Right lobe of liver (tissue), 6 donors: ENCODE measurements around the gene LGALS8. TPM values are rescaled to one million over a fixed set of nuclear protein-coding genes. Genes with fewer than 3 reads are reported as not detected.
"Not testable (repeated sequence)": the region's sequence is repeated elsewhere in the genome, so short reads cannot be mapped to it uniquely, and the experiment has no call there.

Experiments
- ATAC-seq, 4 donors: fragments of 200-7000 bp; cut with Tn5 transposase; one replicate each; pipeline ENCODE4 v1.9.1; 2020; ENCODE audit warnings: mild to moderate bottlenecking in 4 of 4, moderate library complexity in 4 of 4
- DNase-seq, 3 donors: peaks; one replicate each; pipeline ENCODE4 v3.0.0-alpha.2; 2020
- H3K27ac ChIP-seq, 3 donors: fragments of 200-600 bp; one replicate each; pipeline ENCODE4 v1.8.0; 2022
- H3K27me3 ChIP-seq, 2 donors: fragments of 200-600 bp; one replicate each; pipeline ENCODE4 v1.8.0; 2022
- H3K36me3 ChIP-seq, 4 donors: fragments of 200-600 bp; sonication (generic) in 1 of 4; one replicate each; pipeline versions ENCODE4 v1.5.1 to v1.8.0; 2017 to 2022; ENCODE audit warnings: control low read depth in 1 of 4
- H3K4me1 ChIP-seq, 4 donors: fragments of 200-600 bp; sonication (generic) in 1 of 4; one replicate each; pipeline versions ENCODE4 v1.5.1 to v1.8.0; 2017 to 2022; ENCODE audit warnings: control low read depth in 1 of 4
- H3K4me3 ChIP-seq, 3 donors: fragments of 200-600 bp; one replicate each; pipeline ENCODE4 v1.8.0; 2022
- H3K9me3 ChIP-seq, 4 donors: fragments of 200-600 bp; sonication (generic) in 1 of 4; one replicate each; pipeline versions ENCODE4 v1.5.1 to v1.8.0; 2017 to 2022; ENCODE audit warnings: control low read depth in 1 of 4
- POLR2A ChIP-seq: fragments of 450-650 bp; IDR thresholded peaks from one replicate; pipeline ENCODE4 v1.6.1; 2017; ENCODE audit warnings: antibody characterized with exemption, mild to moderate bottlenecking
- WGBS: methylation state at CpG from one replicate; pipeline ENCODE4 v1.1.6; 2018; ENCODE audit warnings: low coverage, low lambda C conversion rate; ENCODE audit not compliant: insufficient coverage; ENCODE audit errors: missing lambda C conversion rate; 5-methylcytosine and 5-hydroxymethylcytosine counted together
- intact Hi-C, 2 donors: fragments of 100-400 bp; cut with DNase I; formaldehyde crosslinking; loops; one replicate each; pipeline versions ENCODE4 v1.11.2 to v1.14.1; 2022
- total RNA-seq, 6 experiments: library from RNA; depleted of rRNA in 2 of 6; stranded (reverse); fragments of >200 nt in 2 of 6; fragmentation: NEBNext Ultra II Directional in 3 of 6; extraction: Animal tissue kit (Norgen Biotek cat#: 25700) in 3 of 6; gene quantifications; one replicate each; pipeline versions ENCODE4 v1.1.0 to v1.2.4, GENCODE V29; 2016 to 2023
- TF ChIP-seq, protein P1 (sequence below), 4 donors: fragments of 200-600 bp in 3 of 4; fragments of 450-650 bp in 1 of 4; IDR thresholded peaks; one replicate each; pipeline versions ENCODE4 v1.5.1 to v1.8.0; 2016 to 2022; ENCODE audit warnings: antibody characterized with exemption in 4 of 4, mild to moderate bottlenecking in 2 of 4
- donor health status: DM: no; HTN: yes; CAD: no.
- donor health status: DM: no; HTN: no; CAD: no.
- donor health status: DM: no; HTN: no; CAD: no.
- donor health status: DM: no; HTN: yes; CAD: no.
- donor health status: DM: no; HTN: yes; CAD: no.

The LGALS8 gene
- total RNA-seq, 6 experiments from 2014 or later, result 30.4 to 69.3 (median 42.3) TPM

- ATAC-seq, result no peak
- 68% methylated on average over 4 of the region's 4 CpGs for WGBS
- TF ChIP-seq POLR2A, result no peak
- TF ChIP-seq, protein P1, sequence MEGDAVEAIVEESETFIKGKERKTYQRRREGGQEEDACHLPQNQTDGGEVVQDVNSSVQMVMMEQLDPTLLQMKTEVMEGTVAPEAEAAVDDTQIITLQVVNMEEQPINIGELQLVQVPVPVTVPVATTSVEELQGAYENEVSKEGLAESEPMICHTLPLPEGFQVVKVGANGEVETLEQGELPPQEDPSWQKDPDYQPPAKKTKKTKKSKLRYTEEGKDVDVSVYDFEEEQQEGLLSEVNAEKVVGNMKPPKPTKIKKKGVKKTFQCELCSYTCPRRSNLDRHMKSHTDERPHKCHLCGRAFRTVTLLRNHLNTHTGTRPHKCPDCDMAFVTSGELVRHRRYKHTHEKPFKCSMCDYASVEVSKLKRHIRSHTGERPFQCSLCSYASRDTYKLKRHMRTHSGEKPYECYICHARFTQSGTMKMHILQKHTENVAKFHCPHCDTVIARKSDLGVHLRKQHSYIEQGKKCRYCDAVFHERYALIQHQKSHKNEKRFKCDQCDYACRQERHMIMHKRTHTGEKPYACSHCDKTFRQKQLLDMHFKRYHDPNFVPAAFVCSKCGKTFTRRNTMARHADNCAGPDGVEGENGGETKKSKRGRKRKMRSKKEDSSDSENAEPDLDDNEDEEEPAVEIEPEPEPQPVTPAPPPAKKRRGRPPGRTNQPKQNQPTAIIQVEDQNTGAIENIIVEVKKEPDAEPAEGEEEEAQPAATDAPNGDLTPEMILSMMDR (IDR thresholded peaks at IDR 0.05), result no peak
- intact Hi-C loops, result loop anchor here in 1 of 2 donors (10.0 kb wide), 1 partner anchor 372 kb away; no protein-coding TSS in a partner anchor
- Histone ChIP-seq H3K4me3 (no peak overlapping the region), H3K9me3 (no peaks in the 10 kb centered on the region), H3K36me3 (no peaks in the 10 kb centered on the region), H3K27me3 (no peaks in the 10 kb centered on the region), H3K4me1 (no peaks in the 10 kb centered on the region), H3K27ac (no peak overlapping the region)
- no peak for DNase-seq
These were observed 37.3 kb upstream of the LGALS8 start for GRCh38 chr1:236486356-236487002.

DNA sequence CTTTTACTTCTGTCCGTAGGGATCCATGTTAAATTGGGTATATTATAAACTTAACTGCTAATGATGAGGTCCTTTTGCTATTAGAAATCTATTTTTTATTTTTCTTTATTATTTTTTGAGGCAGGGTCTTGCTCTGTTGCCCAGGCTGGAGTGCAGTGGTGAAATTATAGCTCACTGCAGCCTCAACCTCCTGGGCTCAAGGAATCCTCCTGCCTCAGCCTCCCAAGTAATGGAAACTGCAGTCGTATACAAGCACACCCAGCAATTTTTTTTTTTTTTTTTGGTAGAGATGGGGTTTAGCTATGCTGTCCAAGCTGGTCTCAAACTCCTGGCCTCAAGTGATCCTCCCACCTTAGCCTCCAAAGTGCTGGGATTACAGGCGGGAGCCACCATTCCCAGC is 34.6 kb upstream of the LGALS8 start:
- not testable (repeated sequence) for H3K27me3 ChIP-seq, H3K27ac ChIP-seq, H3K36me3 ChIP-seq, H3K9me3 ChIP-seq, DNase-seq, H3K4me1 ChIP-seq, H3K4me3 ChIP-seq, ATAC-seq
- 90% methylated on average over 3 of the region's 3 CpGs for WGBS
- intact Hi-C loops, result loop anchor here in 1 of 2 donors (10.0 kb wide), 1 partner anchor 374 kb away; no protein-coding TSS in a partner anchor

DNA sequence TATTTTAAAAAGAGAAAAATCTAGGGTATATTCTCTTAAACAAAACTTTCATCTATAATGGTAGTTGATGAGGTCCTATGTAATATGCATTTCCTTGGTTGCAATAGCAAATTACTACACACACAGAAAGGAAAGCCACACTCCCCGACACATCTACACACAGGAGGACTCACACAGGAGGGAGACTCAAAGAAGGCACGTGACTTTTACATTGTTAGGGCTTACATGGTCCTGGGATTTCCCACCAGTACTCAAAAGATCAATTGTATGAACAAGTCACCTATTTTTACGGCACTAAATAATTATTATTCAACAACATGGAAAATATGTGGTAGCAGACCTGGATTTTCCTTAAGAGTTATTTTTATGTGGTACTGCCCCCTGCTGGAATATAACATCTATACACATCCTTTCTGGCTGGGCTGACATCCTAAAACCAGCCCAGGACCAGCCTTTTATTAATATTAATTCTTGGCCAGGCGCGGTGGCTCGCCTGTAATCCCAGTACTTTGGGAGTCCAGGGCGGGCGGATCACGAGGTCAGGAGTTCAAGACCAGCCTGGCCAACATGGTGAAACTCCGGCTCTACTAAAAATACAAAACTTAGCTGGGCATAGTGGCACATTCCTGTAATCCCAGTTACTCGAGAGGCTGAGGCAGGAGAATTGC is 33.9 kb upstream of the LGALS8 start:
- 11% methylated on average over 11 of the region's 11 CpGs for WGBS
- H3K27ac ChIP-seq, result peak overlapping the region in 2 of 3 donors; percentile 44 to 50
- no peaks in the 10 kb centered on the region for H3K9me3 ChIP-seq
- peak; percentile 53 to 71 (median 68) for DNase-seq
- TF ChIP-seq, protein P1 (IDR thresholded peaks at IDR 0.05), result peak; percentile 66 to 77 (median 72)
- TF ChIP-seq POLR2A, result no peak
- H3K4me1 ChIP-seq, result no peaks in the 10 kb centered on the region
- H3K36me3 ChIP-seq, result no peaks in the 10 kb centered on the region
- intact Hi-C loops, result loop anchor here in 1 of 2 donors (10.0 kb wide), 1 partner anchor 375 kb away; no protein-coding TSS in a partner anchor
- ATAC-seq, result peak; percentile 80 to 90 (median 83)
- peak overlapping the region; percentile 22 to 46 (median 39) for H3K4me3 ChIP-seq
- H3K27me3 ChIP-seq, result no peaks in the 10 kb centered on the region

DNA sequence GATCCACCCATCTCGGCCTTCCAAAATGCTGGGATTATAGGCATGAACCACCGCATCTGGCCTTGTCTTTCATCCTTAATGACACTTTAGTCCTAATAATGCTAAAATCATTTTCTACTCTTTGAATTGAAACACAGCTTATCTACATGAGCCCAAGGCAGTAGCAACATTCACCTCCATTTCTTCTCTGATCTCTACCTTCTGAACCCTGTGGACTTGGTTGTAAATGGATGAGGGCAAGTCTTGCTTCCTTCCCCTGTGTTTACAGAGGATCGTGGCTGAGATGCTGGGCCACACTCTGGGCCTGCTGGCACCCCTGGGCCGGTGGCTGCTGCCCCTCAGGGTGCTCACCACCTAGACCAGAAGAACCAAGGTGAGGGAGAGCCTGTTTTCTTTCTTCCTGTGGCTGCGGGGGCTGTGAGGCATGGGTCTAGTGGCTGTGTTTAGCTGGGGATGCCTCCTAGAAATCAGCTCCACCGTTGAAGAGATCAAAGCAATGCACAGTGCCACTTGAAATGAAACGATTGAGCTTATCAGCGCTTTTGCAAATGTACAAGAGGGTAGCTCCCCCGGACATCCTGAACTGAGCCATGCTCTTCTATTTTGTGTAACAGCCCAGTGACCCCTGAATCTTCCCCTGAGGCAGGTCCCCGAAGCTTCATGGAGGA is 32.2 kb upstream of the LGALS8 start:
- no peak for ATAC-seq
- H3K4me3 ChIP-seq, result no peak overlapping the region
- TF ChIP-seq POLR2A, result no peak
- TF ChIP-seq, protein P1 (IDR thresholded peaks at IDR 0.05), result no peak
- no peaks in the 10 kb centered on the region for H3K4me1 ChIP-seq
- H3K27ac ChIP-seq, result peak overlapping the region in 1 of 3 donors; percentile 50
- intact Hi-C loops, result no loop called here
- DNase-seq, result no peak
- H3K9me3 ChIP-seq, result no peaks in the 10 kb centered on the region
- 55% methylated on average over 4 of the region's 10 CpGs for WGBS
- no peaks in the 10 kb centered on the region for H3K36me3 ChIP-seq
- no peaks in the 10 kb centered on the region for H3K27me3 ChIP-seq

DNA sequence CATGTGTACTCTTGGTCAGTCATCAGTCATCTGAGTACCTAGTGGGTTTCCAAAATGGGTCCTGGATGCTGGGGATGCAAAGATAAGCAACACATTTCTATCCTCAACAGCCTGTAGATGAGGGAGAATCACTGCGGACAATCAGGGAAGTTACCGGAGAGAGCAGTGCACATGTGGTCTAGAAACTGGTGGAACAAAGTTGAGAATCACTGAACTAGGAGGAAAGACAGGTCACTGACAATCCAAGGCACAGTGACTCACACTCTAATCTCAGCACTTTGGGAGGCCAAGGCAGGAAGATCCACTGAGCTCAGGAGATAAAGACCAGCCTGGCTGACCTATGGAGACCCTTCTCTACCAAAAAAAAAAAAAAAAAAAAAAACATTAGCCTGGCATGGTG is 31.4 kb upstream of the LGALS8 start:
- TF ChIP-seq, protein P1 (IDR thresholded peaks at IDR 0.05), result no peak
- no peak for TF ChIP-seq POLR2A
- DNase-seq, result no peak
- intact Hi-C loops, result no loop called here
- Histone ChIP-seq H3K9me3 (no peaks in the 10 kb centered on the region), H3K27me3 (no peaks in the 10 kb centered on the region), H3K27ac (no peak overlapping the region), H3K36me3 (no peaks in the 10 kb centered on the region), H3K4me3 (no peak overlapping the region), H3K4me1 (no peaks in the 10 kb centered on the region)
- 85% methylated on average over 2 of the region's 2 CpGs for WGBS
- peak in 2 of 4 donors; percentile 10 to 39 for ATAC-seq
